HG03520 (cell line): ENCODE data around the gene NUDT6.
"Not testable (repeated sequence)": the region's sequence is repeated elsewhere in the genome, so short reads cannot be mapped to it uniquely, and the experiment has no call there.

Experiments
- ATAC-seq: cut with Tn5 transposase; IDR thresholded peaks from one replicate; pipeline ENCODE4 v1.9.1; 2021; ENCODE audit warnings: mild to moderate bottlenecking, moderate library complexity; ENCODE audit not compliant: unreplicated experiment

The NUDT6 gene

GRCh38 chr4:122879001-122879400 lies 43.4 kb downstream of the NUDT6 start:
- no peak for ATAC-seq

- no peak for ATAC-seq
These were observed 45.9 kb downstream of the NUDT6 start for GRCh38 chr4:122876456-122876855.

- no peak for ATAC-seq
These were observed 46.4 kb downstream of the NUDT6 start for GRCh38 chr4:122875949-122876348.

GRCh38 chr4:122873821-122874593 lies 48.4 kb downstream of the NUDT6 start:
- ATAC-seq = no peak

- no peak for ATAC-seq
These were observed 49.3 kb downstream of the NUDT6 start for GRCh38 chr4:122873146-122873545.

GRCh38 chr4:122868235-122868634 lies 54.2 kb downstream of the NUDT6 start:
- ATAC-seq = not testable (repeated sequence)

- ATAC-seq = no peak
These were observed 57.0 kb downstream of the NUDT6 start for GRCh38 chr4:122865425-122865824.

GRCh38 chr4:122863639-122864038 lies 58.8 kb downstream of the NUDT6 start:
- no peak for ATAC-seq

- ATAC-seq = no peak
These were observed 61.0 kb downstream of the NUDT6 start for GRCh38 chr4:122861172-122861943.

- ATAC-seq = no peak
These were observed 63.7 kb downstream of the NUDT6 start for GRCh38 chr4:122858705-122859104.

GRCh38 chr4:122857160-122857559 lies 65.2 kb downstream of the NUDT6 start:
- no peak for ATAC-seq

GRCh38 chr4:122855353-122855890 lies 67.0 kb downstream of the NUDT6 start:
- ATAC-seq = no peak

GRCh38 chr4:122854447-122855352 lies 67.7 kb downstream of the NUDT6 start:
- ATAC-seq = no peak

- no peak for ATAC-seq
These were observed 70.8 kb downstream of the NUDT6 start for GRCh38 chr4:122851568-122851967.

- not testable (repeated sequence) for ATAC-seq
These were observed 72.6 kb downstream of the NUDT6 start for GRCh38 chr4:122849789-122850188.

GRCh38 chr4:122847931-122848330 lies 74.5 kb downstream of the NUDT6 start:
- no peak for ATAC-seq

GRCh38 chr4:122845760-122846159 lies 76.6 kb downstream of the NUDT6 start:
- no peak for ATAC-seq

- ATAC-seq = no peak
These were observed 77.3 kb downstream of the NUDT6 start for GRCh38 chr4:122845066-122845465.

- not testable (repeated sequence) for ATAC-seq
These were observed 78.0 kb downstream of the NUDT6 start for GRCh38 chr4:122844391-122844790.

- ATAC-seq = no peak
These were observed 79.3 kb downstream of the NUDT6 start for GRCh38 chr4:122842984-122843531.
